HEK293 (cell line): Measurements from ENCODE around the gene PRRG1.

ENCODE experiments used
- CTCF ChIA-PET: fragments of 350-600 bp; formaldehyde crosslinking; extraction: SDS; loops from one replicate; lab custom pipeline; 2021; ENCODE audit warnings: antibody characterized with exemption; lab: Yijun Ruan, JAX
- POLR2A ChIA-PET: fragments of 300-600 bp; formaldehyde crosslinking; extraction: SDS; loops from one replicate; lab custom pipeline; 2020; ENCODE audit warnings: antibody characterized with exemption, inconsistent platforms; lab: Yijun Ruan, JAX
- H3K27ac ChIP-seq: fragments of 200-500 bp; sonication (Bioruptor generic); 2 replicates; pipeline ENCODE4 v1.5.1; 2014; ENCODE audit warnings: low read depth, low read length, control low read depth, inconsistent platforms; ENCODE audit errors: extremely low read depth
- H3K36me3 ChIP-seq, 2 experiments: fragments of 200-500 bp in 1 of 2; sonication (Bioruptor generic) in 1 of 2; 1 replicate in 1 of 2; 2 replicates in 1 of 2; pipeline ENCODE4 v1.5.1; 2014 to 2017; ENCODE audit warnings: inconsistent platforms in 2 of 2, low read length in 2 of 2; ENCODE audit not compliant: control insufficient read depth in 2 of 2, insufficient read depth in 1 of 2
- H3K4me1 ChIP-seq: fragments of 200-500 bp; sonication (Bioruptor generic); 2 replicates; pipeline ENCODE4 v1.5.1; 2014; ENCODE audit warnings: mild to moderate bottlenecking, low read length, inconsistent platforms; ENCODE audit not compliant: control insufficient read depth, insufficient read depth
- H3K4me3 ChIP-seq: 2 replicates; pipeline ENCODE4 v1.5.1; 2011; ENCODE audit warnings: low read depth, mild to moderate bottlenecking, control low read depth, low read length, moderate library complexity
- H3K9me3 ChIP-seq: fragments of 200-500 bp; sonication (Bioruptor generic); 2 replicates; pipeline ENCODE4 v1.5.1; 2014; ENCODE audit warnings: low read depth, low read length, inconsistent platforms; ENCODE audit not compliant: control insufficient read depth, insufficient read depth
- PRDM1 ChIP-seq: fragments of 450-650 bp; formaldehyde crosslinking; IDR thresholded peaks from 2 replicates; pipeline ENCODE4; 2016; ENCODE audit warnings: missing biosample characterization, missing genetic modification characterization
- SP3 ChIP-seq: fragments of 450-650 bp; formaldehyde crosslinking; IDR thresholded peaks from 2 replicates; pipeline ENCODE4 v1.5.1; 2016; ENCODE audit warnings: missing biosample characterization, missing genetic modification characterization
- ZNF341 ChIP-seq: fragments of 450-650 bp; formaldehyde crosslinking; IDR thresholded peaks from 2 replicates; pipeline ENCODE4; 2016; ENCODE audit warnings: low read depth, missing biosample characterization, missing genetic modification characterization
- ZXDB ChIP-seq: fragments of 450-650 bp; formaldehyde crosslinking; IDR thresholded peaks from 2 replicates; pipeline ENCODE4 v1.5.1; 2016; ENCODE audit warnings: missing biosample characterization, missing genetic modification characterization
- TF ChIP-seq, protein P1 (sequence below): fragments of 450-650 bp; formaldehyde crosslinking; IDR thresholded peaks from 2 replicates; pipeline ENCODE4 v1.5.1; 2016; ENCODE audit warnings: missing biosample characterization, missing genetic modification characterization
- TF ChIP-seq, protein P2 (sequence below): fragments of 450-650 bp; formaldehyde crosslinking; IDR thresholded peaks from 2 replicates; pipeline ENCODE4 v1.5.1; 2017; ENCODE audit warnings: missing biosample characterization, missing genetic modification characterization
- TF ChIP-seq, protein P3 (sequence below): fragments of 450-650 bp; formaldehyde crosslinking; IDR thresholded peaks from 2 replicates; pipeline ENCODE4 v1.5.0; 2017; ENCODE audit warnings: missing biosample characterization, missing genetic modification characterization, borderline replicate concordance
- TF ChIP-seq, protein P4 (sequence below): fragments of 450-650 bp; formaldehyde crosslinking; IDR thresholded peaks from 2 replicates; pipeline ENCODE4 v1.5.1; 2017; ENCODE audit warnings: missing biosample characterization, missing genetic modification characterization
- TF ChIP-seq, protein P5 (sequence below): fragments of 450-650 bp; formaldehyde crosslinking; IDR thresholded peaks from 2 replicates; pipeline ENCODE4 v1.5.1; 2017; ENCODE audit warnings: missing biosample characterization, missing genetic modification characterization

The PRRG1 gene

DNA sequence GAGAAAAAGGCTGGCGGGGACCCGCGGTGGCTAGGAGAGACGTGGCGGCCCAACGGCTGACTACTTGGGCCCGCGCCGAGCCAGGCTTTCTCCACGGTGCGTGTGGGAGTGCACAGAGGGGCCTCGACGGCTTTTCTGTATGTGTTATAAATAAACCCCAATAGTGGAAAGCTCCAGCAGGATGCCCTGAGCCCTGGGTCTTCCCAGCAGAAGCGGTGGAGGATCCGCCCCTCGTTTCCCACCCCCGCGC lies 268 bp upstream of the PRRG1 start:
- no peaks in the 10 kb centered on the region for H3K9me3 ChIP-seq
- TF ChIP-seq ZXDB (tag by site-specific recombination) (no peak), SP3 (tag by site-specific recombination) (peak; percentile 25; the same call in 1 of the 2 replicates)
- TF ChIP-seq, protein P1, sequence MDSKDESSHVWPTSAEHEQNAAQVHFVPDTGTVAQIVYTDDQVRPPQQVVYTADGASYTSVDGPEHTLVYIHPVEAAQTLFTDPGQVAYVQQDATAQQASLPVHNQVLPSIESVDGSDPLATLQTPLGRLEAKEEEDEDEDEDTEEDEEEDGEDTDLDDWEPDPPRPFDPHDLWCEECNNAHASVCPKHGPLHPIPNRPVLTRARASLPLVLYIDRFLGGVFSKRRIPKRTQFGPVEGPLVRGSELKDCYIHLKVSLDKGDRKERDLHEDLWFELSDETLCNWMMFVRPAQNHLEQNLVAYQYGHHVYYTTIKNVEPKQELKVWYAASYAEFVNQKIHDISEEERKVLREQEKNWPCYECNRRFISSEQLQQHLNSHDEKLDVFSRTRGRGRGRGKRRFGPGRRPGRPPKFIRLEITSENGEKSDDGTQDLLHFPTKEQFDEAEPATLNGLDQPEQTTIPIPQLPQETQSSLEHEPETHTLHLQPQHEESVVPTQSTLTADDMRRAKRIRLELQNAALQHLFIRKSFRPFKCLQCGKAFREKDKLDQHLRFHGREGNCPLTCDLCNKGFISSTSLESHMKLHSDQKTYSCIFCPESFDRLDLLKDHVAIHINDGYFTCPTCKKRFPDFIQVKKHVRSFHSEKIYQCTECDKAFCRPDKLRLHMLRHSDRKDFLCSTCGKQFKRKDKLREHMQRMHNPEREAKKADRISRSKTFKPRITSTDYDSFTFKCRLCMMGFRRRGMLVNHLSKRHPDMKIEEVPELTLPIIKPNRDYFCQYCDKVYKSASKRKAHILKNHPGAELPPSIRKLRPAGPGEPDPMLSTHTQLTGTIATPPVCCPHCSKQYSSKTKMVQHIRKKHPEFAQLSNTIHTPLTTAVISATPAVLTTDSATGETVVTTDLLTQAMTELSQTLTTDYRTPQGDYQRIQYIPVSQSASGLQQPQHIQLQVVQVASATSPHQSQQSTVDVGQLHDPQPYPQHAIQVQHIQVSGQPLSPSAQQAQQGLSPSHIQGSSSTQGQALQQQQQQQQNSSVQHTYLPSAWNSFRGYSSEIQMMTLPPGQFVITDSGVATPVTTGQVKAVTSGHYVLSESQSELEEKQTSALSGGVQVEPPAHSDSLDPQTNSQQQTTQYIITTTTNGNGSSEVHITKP (tag by site-specific recombination): peak; percentile 71
- TF ChIP-seq, protein P2, sequence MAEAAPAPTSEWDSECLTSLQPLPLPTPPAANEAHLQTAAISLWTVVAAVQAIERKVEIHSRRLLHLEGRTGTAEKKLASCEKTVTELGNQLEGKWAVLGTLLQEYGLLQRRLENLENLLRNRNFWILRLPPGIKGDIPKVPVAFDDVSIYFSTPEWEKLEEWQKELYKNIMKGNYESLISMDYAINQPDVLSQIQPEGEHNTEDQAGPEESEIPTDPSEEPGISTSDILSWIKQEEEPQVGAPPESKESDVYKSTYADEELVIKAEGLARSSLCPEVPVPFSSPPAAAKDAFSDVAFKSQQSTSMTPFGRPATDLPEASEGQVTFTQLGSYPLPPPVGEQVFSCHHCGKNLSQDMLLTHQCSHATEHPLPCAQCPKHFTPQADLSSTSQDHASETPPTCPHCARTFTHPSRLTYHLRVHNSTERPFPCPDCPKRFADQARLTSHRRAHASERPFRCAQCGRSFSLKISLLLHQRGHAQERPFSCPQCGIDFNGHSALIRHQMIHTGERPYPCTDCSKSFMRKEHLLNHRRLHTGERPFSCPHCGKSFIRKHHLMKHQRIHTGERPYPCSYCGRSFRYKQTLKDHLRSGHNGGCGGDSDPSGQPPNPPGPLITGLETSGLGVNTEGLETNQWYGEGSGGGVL (tag by site-specific recombination): 0 out of 2 replicates have a peak, but pooled peaks have one; percentile 7
- TF ChIP-seq, protein P3, sequence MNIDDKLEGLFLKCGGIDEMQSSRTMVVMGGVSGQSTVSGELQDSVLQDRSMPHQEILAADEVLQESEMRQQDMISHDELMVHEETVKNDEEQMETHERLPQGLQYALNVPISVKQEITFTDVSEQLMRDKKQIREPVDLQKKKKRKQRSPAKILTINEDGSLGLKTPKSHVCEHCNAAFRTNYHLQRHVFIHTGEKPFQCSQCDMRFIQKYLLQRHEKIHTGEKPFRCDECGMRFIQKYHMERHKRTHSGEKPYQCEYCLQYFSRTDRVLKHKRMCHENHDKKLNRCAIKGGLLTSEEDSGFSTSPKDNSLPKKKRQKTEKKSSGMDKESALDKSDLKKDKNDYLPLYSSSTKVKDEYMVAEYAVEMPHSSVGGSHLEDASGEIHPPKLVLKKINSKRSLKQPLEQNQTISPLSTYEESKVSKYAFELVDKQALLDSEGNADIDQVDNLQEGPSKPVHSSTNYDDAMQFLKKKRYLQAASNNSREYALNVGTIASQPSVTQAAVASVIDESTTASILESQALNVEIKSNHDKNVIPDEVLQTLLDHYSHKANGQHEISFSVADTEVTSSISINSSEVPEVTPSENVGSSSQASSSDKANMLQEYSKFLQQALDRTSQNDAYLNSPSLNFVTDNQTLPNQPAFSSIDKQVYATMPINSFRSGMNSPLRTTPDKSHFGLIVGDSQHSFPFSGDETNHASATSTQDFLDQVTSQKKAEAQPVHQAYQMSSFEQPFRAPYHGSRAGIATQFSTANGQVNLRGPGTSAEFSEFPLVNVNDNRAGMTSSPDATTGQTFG: no peak
- H3K4me3 ChIP-seq: peak overlapping the region; percentile 53
- no peak overlapping the region for H3K27ac ChIP-seq
- H3K4me1 ChIP-seq: no peaks in the 10 kb centered on the region
- POLR2A ChIA-PET: interaction anchor here (0.6 to 1.2 kb wide), 9 partner anchors 8 to 1921 kb away, joined by 3 to 11 read pairs (median 7); no protein-coding TSS in a partner anchor
- H3K36me3 ChIP-seq: no peaks in the 10 kb centered on the region
- CTCF ChIA-PET: interaction anchor here (0.6 kb wide), 1 partner anchor 105 kb away, joined by 4 read pairs; no protein-coding TSS in a partner anchor

DNA sequence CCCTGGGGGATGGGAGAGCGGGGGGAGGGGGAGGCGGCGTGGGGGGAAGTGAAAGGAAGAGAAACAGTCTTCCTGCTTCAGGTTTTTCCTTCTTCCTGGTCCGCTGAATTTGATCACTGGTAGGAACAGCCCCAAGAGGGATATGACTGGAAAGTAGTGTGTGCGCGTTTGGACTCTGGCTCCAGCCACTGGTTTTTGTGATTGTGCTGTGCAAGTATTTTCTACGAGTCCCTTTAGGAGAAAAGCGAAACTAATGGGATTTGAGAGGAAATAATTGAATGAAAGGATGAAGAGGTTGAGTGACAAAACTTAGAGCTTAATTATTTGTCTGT lies 836 bp downstream of the PRRG1 start:
- POLR2A ChIA-PET: no interaction called here

More for the DNA sequence above, 836 bp downstream of the PRRG1 start:
- Histone ChIP-seq H3K27ac (no peak overlapping the region; the same call in 1 of the 2 replicates), H3K9me3 (no peaks in the 10 kb centered on the region), H3K36me3 (no peaks in the 10 kb centered on the region), H3K4me3 (peak overlapping the region; percentile 80), H3K4me1 (no peaks in the 10 kb centered on the region)
- TF ChIP-seq PRDM1 (peak; percentile 35; the same call in 1 of the 2 replicates), ZNF341 (peak; percentile 57)
- TF ChIP-seq, protein P4, sequence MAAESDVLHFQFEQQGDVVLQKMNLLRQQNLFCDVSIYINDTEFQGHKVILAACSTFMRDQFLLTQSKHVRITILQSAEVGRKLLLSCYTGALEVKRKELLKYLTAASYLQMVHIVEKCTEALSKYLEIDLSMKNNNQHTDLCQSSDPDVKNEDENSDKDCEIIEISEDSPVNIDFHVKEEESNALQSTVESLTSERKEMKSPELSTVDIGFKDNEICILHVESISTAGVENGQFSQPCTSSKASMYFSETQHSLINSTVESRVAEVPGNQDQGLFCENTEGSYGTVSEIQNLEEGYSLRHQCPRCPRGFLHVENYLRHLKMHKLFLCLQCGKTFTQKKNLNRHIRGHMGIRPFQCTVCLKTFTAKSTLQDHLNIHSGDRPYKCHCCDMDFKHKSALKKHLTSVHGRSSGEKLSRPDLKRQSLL (tag by site-specific recombination): no peak
- TF ChIP-seq, protein P5, sequence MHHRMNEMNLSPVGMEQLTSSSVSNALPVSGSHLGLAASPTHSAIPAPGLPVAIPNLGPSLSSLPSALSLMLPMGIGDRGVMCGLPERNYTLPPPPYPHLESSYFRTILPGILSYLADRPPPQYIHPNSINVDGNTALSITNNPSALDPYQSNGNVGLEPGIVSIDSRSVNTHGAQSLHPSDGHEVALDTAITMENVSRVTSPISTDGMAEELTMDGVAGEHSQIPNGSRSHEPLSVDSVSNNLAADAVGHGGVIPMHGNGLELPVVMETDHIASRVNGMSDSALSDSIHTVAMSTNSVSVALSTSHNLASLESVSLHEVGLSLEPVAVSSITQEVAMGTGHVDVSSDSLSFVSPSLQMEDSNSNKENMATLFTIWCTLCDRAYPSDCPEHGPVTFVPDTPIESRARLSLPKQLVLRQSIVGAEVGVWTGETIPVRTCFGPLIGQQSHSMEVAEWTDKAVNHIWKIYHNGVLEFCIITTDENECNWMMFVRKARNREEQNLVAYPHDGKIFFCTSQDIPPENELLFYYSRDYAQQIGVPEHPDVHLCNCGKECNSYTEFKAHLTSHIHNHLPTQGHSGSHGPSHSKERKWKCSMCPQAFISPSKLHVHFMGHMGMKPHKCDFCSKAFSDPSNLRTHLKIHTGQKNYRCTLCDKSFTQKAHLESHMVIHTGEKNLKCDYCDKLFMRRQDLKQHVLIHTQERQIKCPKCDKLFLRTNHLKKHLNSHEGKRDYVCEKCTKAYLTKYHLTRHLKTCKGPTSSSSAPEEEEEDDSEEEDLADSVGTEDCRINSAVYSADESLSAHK (tag by site-specific recombination): 0 out of 2 replicates have a peak, but pooled peaks have one; percentile 16
- CTCF ChIA-PET: no interaction called here
